Kidney (tissue), 14 donors: ENCODE results near the gene RUFY3. TPM values are rescaled to one million over a fixed set of nuclear protein-coding genes. Genes with fewer than 3 reads are reported as not detected.

Source experiments
- DNase-seq, 5 donors: peaks; one replicate each; pipeline ENCODE4 v3.0.0-alpha.2; 2013 to 2020
- FAIRE-seq: peaks from 2 replicates; lab custom pipeline; 2012; peaks lifted over from hg19 to GRCh38; lab: Jason Lieb, UNC
- H3K27ac ChIP-seq, 2 donors: one replicate each; pipeline ENCODE4 v1.7.0; 2013; ENCODE audit warnings: low read depth in 2 of 2, low read length in 2 of 2, inconsistent platforms in 1 of 2
- H3K27me3 ChIP-seq: one replicate; pipeline ENCODE4 v1.7.1; 2013; ENCODE audit warnings: low read length, inconsistent platforms; ENCODE audit not compliant: control insufficient read depth, insufficient read depth
- H3K36me3 ChIP-seq, 3 donors: one replicate each; pipeline versions ENCODE4 v1.7.0 to v1.7.1; 2013; ENCODE audit warnings: low read length in 3 of 3, control low read depth in 1 of 3, inconsistent platforms in 1 of 3; ENCODE audit not compliant: insufficient read depth in 3 of 3, control insufficient read depth in 2 of 3
- H3K4me1 ChIP-seq, 3 donors: one replicate each; pipeline versions ENCODE4 v1.7.0 to v1.7.1; 2013; ENCODE audit warnings: low read length in 3 of 3, inconsistent platforms in 1 of 3, low read depth in 1 of 3; ENCODE audit not compliant: control insufficient read depth in 2 of 3, insufficient read depth in 2 of 3
- H3K4me3 ChIP-seq, 3 donors: one replicate each; pipeline versions ENCODE4 v1.7.0 to v1.8.1; 2013; ENCODE audit warnings: low read length in 3 of 3, control low read depth in 1 of 3, inconsistent platforms in 1 of 3
- H3K9ac ChIP-seq, 3 donors: one replicate each; pipeline versions ENCODE4 v1.7.0 to v1.7.1; 2013; ENCODE audit warnings: low read length in 3 of 3, control low read depth in 1 of 3, inconsistent platforms in 1 of 3
- H3K9me3 ChIP-seq, 3 donors: one replicate each; pipeline versions ENCODE4 v1.7.0 to v1.7.1; 2013; ENCODE audit warnings: low read length in 3 of 3, control low read depth in 1 of 3, inconsistent platforms in 1 of 3; ENCODE audit not compliant: control insufficient read depth in 2 of 3, insufficient read depth in 1 of 3
- CTCF ChIP-seq: IDR thresholded peaks from 3 replicates; pipeline ENCODE4 v1.5.1; 2012; ENCODE audit warnings: mild to moderate bottlenecking, moderate library complexity, borderline replicate concordance; ENCODE audit not compliant: insufficient read depth; ENCODE audit errors: extremely low read depth
- intact Hi-C: fragments of 100-400 bp; cut with DNase I; formaldehyde crosslinking; loops from one replicate; pipeline ENCODE4 v1.11.1; 2022
- polyA plus RNA-seq: library from polyadenylated mRNA; stranded (reverse); fragments of 350-450 nt; fragmentation: Illumina TruSeq; extraction: RNeasy Lipid Tissue Mini Kit (QIAGEN cat#74804); gene quantifications from one replicate; pipeline ENCODE4 v1.2.3, GENCODE V29; 2014; ENCODE audit warnings: low read depth, low replicate concordance; ENCODE audit not compliant: insufficient read depth
- total RNA-seq: library from RNA; stranded (reverse); fragmentation: NEBNext Ultra II Directional; extraction: Animal tissue kit (Norgen Biotek cat#: 25700); gene quantifications from one replicate; pipeline ENCODE4 v1.2.1, GENCODE V29; 2021
- donor health status: control.
- donor health status: control.
- donor health status: control.
- donor health status: control.
- donor health status: control.
- donor health status: DM: yes; HTN: yes; CAD: no.
- donor health status: Normal renal cell carcinoma (clear cell type).

RUFY3 gene
- total and polyA plus RNA-seq, 2 donors from 2014 or later: 40.6 to 72.5 TPM

DNA sequence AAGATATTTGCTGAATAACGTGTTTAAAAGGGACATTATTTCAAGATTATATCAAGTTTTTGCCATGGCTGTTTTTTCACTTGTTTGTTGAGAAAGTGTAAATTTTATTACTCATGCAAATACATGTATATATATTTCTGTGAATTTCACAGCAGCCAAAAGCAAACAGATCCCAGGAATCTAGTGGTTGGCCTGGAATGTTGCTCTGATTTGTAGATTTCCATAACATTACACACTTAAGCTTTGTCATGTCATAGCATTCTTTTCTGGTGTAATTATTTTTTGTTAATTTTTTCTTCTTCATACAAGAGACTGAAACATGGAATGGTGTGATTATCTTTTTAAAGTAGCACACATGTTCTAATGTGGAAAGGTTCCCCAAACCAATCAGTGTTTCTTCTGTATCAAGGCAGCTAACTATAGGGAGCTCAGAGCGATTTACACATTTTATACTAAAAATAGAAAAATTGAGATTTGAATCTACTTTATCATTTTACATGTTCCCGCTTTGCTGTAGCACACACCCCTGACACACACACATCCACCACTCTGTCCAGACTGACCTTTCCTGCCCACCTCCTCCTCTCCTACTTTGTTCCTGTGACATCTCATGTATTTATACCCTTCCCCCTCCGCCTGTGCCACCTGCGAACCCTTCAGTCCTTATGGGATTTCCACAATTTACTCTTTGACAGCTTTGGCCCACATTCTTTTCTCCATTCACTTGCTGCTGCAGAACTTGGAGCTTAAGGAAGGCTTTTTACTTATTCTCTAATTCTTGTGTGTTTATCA lies 20.3 kb downstream of the RUFY3 start:
- no peak overlapping the region for H3K9ac ChIP-seq
- DNase-seq (no peak), FAIRE-seq (no peak)
- H3K4me3 ChIP-seq: no peak overlapping the region
- intact Hi-C loops: no loop called here
- no peak overlapping the region for H3K27ac ChIP-seq
- H3K4me1 ChIP-seq: peaks cover 0 to 4% (median 4%) of the 10 kb centered on the region in 3 donors
- no peaks in the 10 kb centered on the region for H3K27me3 ChIP-seq
- H3K9me3 ChIP-seq: no peaks in the 10 kb centered on the region
- no peaks in the 10 kb centered on the region for H3K36me3 ChIP-seq
- no peak for TF ChIP-seq CTCF

- H3K4me3 ChIP-seq: no peak overlapping the region
- FAIRE-seq (no peak), DNase-seq (no peak)
- no peak overlapping the region for H3K9ac ChIP-seq
- intact Hi-C loops: no loop called here
- H3K27me3 ChIP-seq: no peaks in the 10 kb centered on the region
- no peak overlapping the region for H3K27ac ChIP-seq
- peaks cover 0 to 4% (median 4%) of the 10 kb centered on the region in 3 donors for H3K4me1 ChIP-seq
- TF ChIP-seq CTCF: no peak
- no peaks in the 10 kb centered on the region for H3K9me3 ChIP-seq
- H3K36me3 ChIP-seq: no peaks in the 10 kb centered on the region
Observed at GRCh38 chr4:70743731-70744130, 22.0 kb downstream of the RUFY3 start.

DNA sequence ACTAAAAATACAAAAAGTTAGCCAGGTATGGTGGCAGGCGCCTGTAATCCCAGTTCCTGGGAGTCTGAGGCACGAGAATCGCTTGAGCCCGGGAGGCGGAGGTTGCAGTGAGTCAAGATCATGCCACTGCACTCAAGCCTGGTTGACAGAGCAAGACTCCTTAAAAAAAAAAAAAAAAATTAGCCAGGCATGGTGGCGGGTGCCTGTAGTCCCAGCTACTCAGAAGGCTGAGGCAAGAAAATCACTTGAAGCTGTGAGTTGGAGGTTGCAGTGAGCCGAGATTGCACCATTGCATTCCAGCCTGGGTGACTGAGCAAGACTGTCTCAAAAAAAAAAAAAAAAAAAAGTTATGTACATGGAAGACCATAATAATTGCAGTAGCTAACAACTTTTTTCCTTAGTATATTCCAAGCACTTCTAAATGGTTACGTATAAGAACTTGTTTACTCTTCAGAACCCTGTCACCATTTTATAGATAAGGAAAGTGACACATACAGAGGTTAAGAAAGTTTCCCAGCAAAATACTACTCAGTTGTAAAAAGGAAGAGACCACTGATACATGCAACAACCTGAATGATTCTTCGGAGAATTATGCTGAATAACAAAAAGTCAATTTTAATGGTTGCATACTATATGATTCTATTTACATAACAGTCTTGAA lies 24.5 kb downstream of the RUFY3 start:
- Histone ChIP-seq H3K36me3 (no peaks in the 10 kb centered on the region), H3K27ac (no peak overlapping the region), H3K4me1 (peaks cover 0 to 4% (median 0%) of the 10 kb centered on the region in 3 donors), H3K27me3 (no peaks in the 10 kb centered on the region), H3K9ac (no peak overlapping the region), H3K4me3 (no peak overlapping the region), H3K9me3 (no peaks in the 10 kb centered on the region)
- intact Hi-C loops: no loop called here
- DNase-seq (no peak), FAIRE-seq (no peak)
- no peak for TF ChIP-seq CTCF
